HEK293 (cell line): Measurements from ENCODE around the gene PCCA.

ENCODE experiments used
- CTCF ChIA-PET: fragments of 350-600 bp; formaldehyde crosslinking; extraction: SDS; loops from one replicate; lab custom pipeline; 2021; ENCODE audit warnings: antibody characterized with exemption; lab: Yijun Ruan, JAX
- POLR2A ChIA-PET: fragments of 300-600 bp; formaldehyde crosslinking; extraction: SDS; loops from one replicate; lab custom pipeline; 2020; ENCODE audit warnings: antibody characterized with exemption, inconsistent platforms; lab: Yijun Ruan, JAX
- H3K27ac ChIP-seq: fragments of 200-500 bp; sonication (Bioruptor generic); 2 replicates; pipeline ENCODE4 v1.5.1; 2014; ENCODE audit warnings: low read depth, low read length, control low read depth, inconsistent platforms; ENCODE audit errors: extremely low read depth
- H3K36me3 ChIP-seq, 2 experiments: fragments of 200-500 bp in 1 of 2; sonication (Bioruptor generic) in 1 of 2; 1 replicate in 1 of 2; 2 replicates in 1 of 2; pipeline ENCODE4 v1.5.1; 2014 to 2017; ENCODE audit warnings: inconsistent platforms in 2 of 2, low read length in 2 of 2; ENCODE audit not compliant: control insufficient read depth in 2 of 2, insufficient read depth in 1 of 2
- H3K4me1 ChIP-seq: fragments of 200-500 bp; sonication (Bioruptor generic); 2 replicates; pipeline ENCODE4 v1.5.1; 2014; ENCODE audit warnings: mild to moderate bottlenecking, low read length, inconsistent platforms; ENCODE audit not compliant: control insufficient read depth, insufficient read depth
- H3K4me3 ChIP-seq: 2 replicates; pipeline ENCODE4 v1.5.1; 2011; ENCODE audit warnings: low read depth, mild to moderate bottlenecking, control low read depth, low read length, moderate library complexity
- H3K9me3 ChIP-seq: fragments of 200-500 bp; sonication (Bioruptor generic); 2 replicates; pipeline ENCODE4 v1.5.1; 2014; ENCODE audit warnings: low read depth, low read length, inconsistent platforms; ENCODE audit not compliant: control insufficient read depth, insufficient read depth
- INSM2 ChIP-seq: fragments of 450-650 bp; formaldehyde crosslinking; IDR thresholded peaks from 2 replicates; pipeline ENCODE4 v1.5.1; 2016; ENCODE audit warnings: missing biosample characterization, missing genetic modification characterization
- MZF1 ChIP-seq: fragments of 450-650 bp; formaldehyde crosslinking; IDR thresholded peaks from 2 replicates; pipeline ENCODE4 v1.5.1; 2017; ENCODE audit warnings: missing biosample characterization, missing genetic modification characterization, borderline replicate concordance
- OVOL3 ChIP-seq: fragments of 450-650 bp; formaldehyde crosslinking; IDR thresholded peaks from 2 replicates; pipeline ENCODE4 v1.5.1; 2016; ENCODE audit warnings: missing biosample characterization, missing genetic modification characterization
- REPIN1 ChIP-seq: fragments of 450-650 bp; formaldehyde crosslinking; IDR thresholded peaks from 2 replicates; pipeline ENCODE4 v1.5.1; 2017; ENCODE audit warnings: missing biosample characterization, missing genetic modification characterization, low read depth
- SP2 ChIP-seq: fragments of 450-650 bp; formaldehyde crosslinking; IDR thresholded peaks from 2 replicates; pipeline ENCODE4 v1.5.1; 2016; ENCODE audit warnings: missing biosample characterization, missing genetic modification characterization
- TRIM28 ChIP-seq: IDR thresholded peaks from 2 replicates; pipeline ENCODE4 v1.6.1; 2011; ENCODE audit warnings: low read length, control low read depth, borderline replicate concordance
- YY1 ChIP-seq: fragments of 450-650 bp; formaldehyde crosslinking; IDR thresholded peaks from 2 replicates; pipeline ENCODE4 v1.5.1; 2018; ENCODE audit warnings: missing biosample characterization, missing genetic modification characterization
- ZNF138 ChIP-seq: fragments of 450-650 bp; formaldehyde crosslinking; IDR thresholded peaks from 2 replicates; pipeline ENCODE4 v1.5.1; 2016; ENCODE audit warnings: missing biosample characterization, missing genetic modification characterization, borderline replicate concordance
- ZNF169 ChIP-seq: fragments of 450-650 bp; formaldehyde crosslinking; IDR thresholded peaks from 2 replicates; pipeline ENCODE4 v1.5.1; 2016; ENCODE audit warnings: missing biosample characterization, missing genetic modification characterization
- ZNF18 ChIP-seq: fragments of 450-650 bp; formaldehyde crosslinking; IDR thresholded peaks from 2 replicates; pipeline ENCODE4 v1.5.1; 2016; ENCODE audit warnings: missing biosample characterization, missing genetic modification characterization
- ZNF202 ChIP-seq: fragments of 450-650 bp; formaldehyde crosslinking; IDR thresholded peaks from 2 replicates; pipeline ENCODE4 v1.5.1; 2016; ENCODE audit warnings: missing biosample characterization, missing genetic modification characterization, borderline replicate concordance
- ZNF280C ChIP-seq: fragments of 450-650 bp; formaldehyde crosslinking; IDR thresholded peaks from 2 replicates; pipeline ENCODE4 v1.5.1; 2016; ENCODE audit warnings: missing biosample characterization, missing genetic modification characterization
- ZNF335 ChIP-seq: fragments of 450-650 bp; formaldehyde crosslinking; conservative IDR thresholded peaks from 2 replicates; pipeline ENCODE4 v1.5.1; 2016; ENCODE audit warnings: missing biosample characterization, missing genetic modification characterization
- ZNF354C ChIP-seq: fragments of 450-650 bp; formaldehyde crosslinking; IDR thresholded peaks from 2 replicates; pipeline ENCODE4 v1.5.1; 2016; ENCODE audit warnings: missing biosample characterization, missing genetic modification characterization, low read depth, borderline replicate concordance
- ZNF549 ChIP-seq: fragments of 450-650 bp; IDR thresholded peaks from 2 replicates; pipeline ENCODE4 v1.5.1; 2018; ENCODE audit warnings: missing biosample characterization, missing genetic modification characterization, mild to moderate bottlenecking, inconsistent platforms, moderate library complexity
- ZNF626 ChIP-seq: fragments of 450-650 bp; sonication (Bioruptor Pico); formaldehyde crosslinking; IDR thresholded peaks from 2 replicates; pipeline ENCODE4 v1.5.1; 2018; ENCODE audit warnings: missing biosample characterization, missing genetic modification characterization, inconsistent platforms
- ZNF670 ChIP-seq: fragments of 450-650 bp; formaldehyde crosslinking; IDR thresholded peaks from 2 replicates; pipeline ENCODE4 v1.5.1; 2016; ENCODE audit warnings: missing biosample characterization, missing genetic modification characterization, low read depth
- ZNF76 ChIP-seq: fragments of 450-650 bp; formaldehyde crosslinking; IDR thresholded peaks from 2 replicates; pipeline ENCODE4; 2016; ENCODE audit warnings: low read depth, missing biosample characterization, missing genetic modification characterization, borderline replicate concordance

Gene PCCA

GRCh38 chr13:100434010-100434763 is 345.3 kb downstream of the PCCA start:
- no peak overlapping the region for H3K27ac ChIP-seq

GRCh38 chr13:100436099-100436498 is 347.2 kb downstream of the PCCA start:
- CTCF ChIA-PET, result no interaction called here
- TF ChIP-seq ZNF549 (tag by site-specific recombination) (no peak), ZNF138 (tag by site-specific recombination) (no peak), ZNF18 (tag by site-specific recombination) (no peak), ZNF76 (tag by site-specific recombination) (no peak), ZNF670 (tag by site-specific recombination) (no peak)
- no peak overlapping the region for H3K4me3 ChIP-seq
- no peak overlapping the region for H3K27ac ChIP-seq
- no peaks in the 10 kb centered on the region for H3K36me3 ChIP-seq
- no peaks in the 10 kb centered on the region for H3K9me3 ChIP-seq
- POLR2A ChIA-PET, result no interaction called here
- no peaks in the 10 kb centered on the region for H3K4me1 ChIP-seq

More at GRCh38 chr13:100434010-100434763, 345.3 kb downstream of the PCCA start:
- Histone ChIP-seq H3K9me3 (no peaks in the 10 kb centered on the region), H3K4me3 (no peak overlapping the region), H3K36me3 (no peaks in the 10 kb centered on the region), H3K4me1 (no peaks in the 10 kb centered on the region)
- CTCF ChIA-PET, result no interaction called here
- POLR2A ChIA-PET, result no interaction called here
- no peak for TF ChIP-seq ZNF335
- no peak for TF ChIP-seq REPIN1 (tag by site-specific recombination)
- TF ChIP-seq TRIM28, result no peak
- TF ChIP-seq ZNF626, result no peak
- no peak for TF ChIP-seq ZNF549 (tag by site-specific recombination)
- TF ChIP-seq ZNF169 (tag by site-specific recombination), result no peak
- no peak for TF ChIP-seq OVOL3 (tag by site-specific recombination)
- TF ChIP-seq ZNF280C, result no peak
- no peak for TF ChIP-seq ZNF354C (tag by site-specific recombination)
- TF ChIP-seq MZF1 (tag by site-specific recombination), result no peak
- TF ChIP-seq ZNF202, result no peak
- no peak for TF ChIP-seq INSM2 (tag by site-specific recombination)
- TF ChIP-seq SP2, result no peak
- TF ChIP-seq YY1 (tag by site-specific recombination), result no peak
